ENCODE results near the gene COL12A1. TPM values are rescaled to one million over a fixed set of nuclear protein-coding genes. Genes with fewer than 3 reads are reported as not detected.

Gene COL12A1
- total and polyA plus RNA-seq, 10 of the 15 experiments (the other 5 are each of a cell fraction or from before 2014, with no cell fraction given) = under 0.01 to 0.69 (median 0.11) TPM; not detected in 6

GRCh38 chr6:75150685-75151412 is 55.0 kb downstream of the COL12A1 start:
- Histone ChIP-seq H3K79me2 (ENCODE audit: control insufficient read depth, insufficient read depth, low read length) (no peaks in the 10 kb centered on the region), H3K27me3 (replicated peaks in 1 of 2; ENCODE audit: control insufficient read depth in 2 of 2, insufficient read depth in 2 of 2, low read length in 1 of 2) (no peaks in the 10 kb centered on the region), H3K4me1 (ENCODE audit: control insufficient read depth, insufficient read depth, low read length) (no peaks in the 10 kb centered on the region; the same call in 1 of the 2 replicates), H3K9me3 (replicated peaks; ENCODE audit: control insufficient read depth, insufficient read depth, low read length) (no peaks in the 10 kb centered on the region; the same call in 2 of the 3 replicates), H3K9ac (ENCODE audit: control insufficient read depth, insufficient read depth, low read length) (no peak overlapping the region), H3K4me3 (no peak overlapping the region), H4K20me1 (ENCODE audit: control insufficient read depth, insufficient read depth) (no peaks in the 10 kb centered on the region), H3K36me3 (ENCODE audit: control insufficient read depth in 2 of 2, insufficient read depth in 2 of 2, low read length in 1 of 2) (no peaks in the 10 kb centered on the region), H3K4me2 (ENCODE audit: control insufficient read depth, insufficient read depth) (no peak overlapping the region), H3K27ac (ENCODE audit: control insufficient read depth, insufficient read depth) (no peak overlapping the region), H2AFZ (ENCODE audit: control insufficient read depth, low read depth, low read length) (no peak overlapping the region)
- intact Hi-C loops (cut with micrococcal nuclease; ENCODE audit: unreplicated experiment) = no loop called here
- no peak for TF ChIP-seq FOXK2 (IDR thresholded peaks at IDR 0.05)
- TF ChIP-seq KAT2A (conservative IDR thresholded peaks at IDR 0.05; ENCODE audit: control insufficient read depth, low read depth, low read length) = no peak
- no peak for TF ChIP-seq FOXM1 (IDR thresholded peaks at IDR 0.05; ENCODE audit: low read depth, low read length)
- in situ Hi-C loops (cut with MboI) = no loop called here
- 33% methylated on average over 6 of the region's 6 CpGs for WGBS (ENCODE audit: insufficient coverage, insufficient replicate concordance, low lambda C conversion rate, missing lambda C conversion rate)
- no peak for ATAC-seq
- ChIA-PET RAD21 (ENCODE audit: unreplicated experiment) (no interaction called here), POLR2A (no interaction called here), CTCF (no interaction called here), SMC1A (ENCODE audit: uncharacterized antibody, unreplicated experiment) (no interaction called here)
- BruUV-seq (replicated peaks) = no TSS peak
- FAIRE-seq = no peak
- no peak for DNase-seq (ENCODE audit: low read depth, low spot score)

- H3K27me3 ChIP-seq (replicated peaks in 1 of 2; ENCODE audit: control insufficient read depth in 2 of 2, insufficient read depth in 2 of 2, low read length in 1 of 2) = no peaks in the 10 kb centered on the region
- H3K9me3 ChIP-seq (replicated peaks; ENCODE audit: control insufficient read depth, insufficient read depth, low read length) = no peaks in the 10 kb centered on the region; the same call in 2 of the 3 replicates
- ChIA-PET SMC1A (ENCODE audit: uncharacterized antibody, unreplicated experiment) (no interaction called here), RAD21 (ENCODE audit: unreplicated experiment) (no interaction called here), POLR2A (interaction anchor here (0.6 kb wide), 1 partner anchor 1759 kb away, joined by 4 read pairs; no protein-coding TSS in a partner anchor), CTCF (no interaction called here)
- in situ Hi-C loops (cut with MboI) (no loop called here), intact Hi-C loops (cut with micrococcal nuclease; ENCODE audit: unreplicated experiment) (no loop called here)
- no peak overlapping the region for H3K9ac ChIP-seq (ENCODE audit: control insufficient read depth, insufficient read depth, low read length)
- H3K36me3 ChIP-seq (ENCODE audit: control insufficient read depth in 2 of 2, insufficient read depth in 2 of 2, low read length in 1 of 2) = no peaks in the 10 kb centered on the region
- no peaks in the 10 kb centered on the region; the same call in 1 of the 2 replicates for H3K4me1 ChIP-seq (ENCODE audit: control insufficient read depth, insufficient read depth, low read length)
- no peak overlapping the region for H3K4me2 ChIP-seq (ENCODE audit: control insufficient read depth, insufficient read depth)
- DNase-seq (ENCODE audit: low read depth, low spot score) (no peak), ATAC-seq (no peak), FAIRE-seq (no peak)
- BruUV-seq (replicated peaks) = no TSS peak
- H4K20me1 ChIP-seq (ENCODE audit: control insufficient read depth, insufficient read depth) = no peaks in the 10 kb centered on the region
- no peak overlapping the region for H3K4me3 ChIP-seq
- H3K79me2 ChIP-seq (ENCODE audit: control insufficient read depth, insufficient read depth, low read length) = no peaks in the 10 kb centered on the region
- TF ChIP-seq NR2C2 (IDR thresholded peaks at IDR 0.05; ENCODE audit: borderline replicate concordance, control insufficient read depth, insufficient read length, low read depth) (no peak), ETV6 (conservative IDR thresholded peaks at IDR 0.05 in 1 of 2, IDR thresholded peaks at IDR 0.05 in 1 of 2; ENCODE audit: borderline replicate concordance in 1 of 2, low read depth in 1 of 2) (no peak)
- no peak overlapping the region for H2AFZ ChIP-seq (ENCODE audit: control insufficient read depth, low read depth, low read length)
- H3K27ac ChIP-seq (ENCODE audit: control insufficient read depth, insufficient read depth) = no peak overlapping the region
Measured at GRCh38 chr6:75149696-75150095, 56.2 kb downstream of the COL12A1 start.
